Renal pelvis (tissue), 12 donors: Measurements from ENCODE around the gene TMUB1. TPM values are rescaled to one million over a fixed set of nuclear protein-coding genes. Genes with fewer than 3 reads are reported as not detected.
A peak's percentile ranks its signal among the peaks of the same experiment; 100 is the strongest.

ENCODE experiments used
- DNase-seq: peaks from one replicate; pipeline ENCODE4 v3.0.0-alpha.2; 2013
- long read RNA-seq, 16 experiments: transcript quantifications; one replicate each; lab custom pipeline, GENCODE V29; 2026
- polyA plus RNA-seq, 3 donors: library from polyadenylated mRNA; unstranded; fragments of 120-200 nt; gene quantifications; one replicate each; pipeline ENCODE4 v1.2.1, GENCODE V29; 2013; ENCODE audit not compliant: insufficient read length in 3 of 3

The TMUB1 gene
- 10 to 100 TPM; 31.3 to 45.2 (median 39.3) TPM for polyA plus RNA-seq
- long read RNA-seq, donor 1, transcript TMUB1-201 (3 exons, 1,353 nt) = minor isoform, 12 of 30 reads
- long read RNA-seq, donor 1, transcript TMUB1-203 (2 exons, 1,549 nt) = major isoform, 14 of 30 reads
- long read RNA-seq, donor 1, partial matches to known transcripts = 0 of 30 reads
- long read RNA-seq, donor 1, other reads (novel, unspliced or antisense) = 0 of 30 reads
- long read RNA-seq, donor 2, transcript TMUB1-203 (2 exons, 1,549 nt) = minor isoform, 20 of 42 reads
- long read RNA-seq, donor 2, transcript TMUB1-201 (3 exons, 1,353 nt) = major isoform, 21 of 42 reads
- long read RNA-seq, donor 2, partial matches to known transcripts = 0 of 42 reads
- long read RNA-seq, donor 2, other reads (novel, unspliced or antisense) = 0 of 42 reads
- long read RNA-seq, donor 3, transcript TMUB1-203 (2 exons, 1,549 nt) = minor isoform, 15 of 31 reads
- long read RNA-seq, donor 3, transcript TMUB1-201 (3 exons, 1,353 nt) = major isoform, 16 of 31 reads
- long read RNA-seq, donor 3, partial matches to known transcripts = 0 of 31 reads
- long read RNA-seq, donor 3, other reads (novel, unspliced or antisense) = 0 of 31 reads
- long read RNA-seq, donor 4, transcript TMUB1-201 (3 exons, 1,353 nt) = major isoform, 16 of 27 reads
- long read RNA-seq, donor 4, transcript TMUB1-203 (2 exons, 1,549 nt) = minor isoform, 11 of 27 reads
- long read RNA-seq, donor 4, partial matches to known transcripts = 0 of 27 reads
- long read RNA-seq, donor 4, other reads (novel, unspliced or antisense) = 0 of 27 reads
- long read RNA-seq, donor 5, transcript TMUB1-201 (3 exons, 1,353 nt) = major isoform, 9 of 14 reads
- long read RNA-seq, donor 5, partial matches to known transcripts = 0 of 14 reads
- long read RNA-seq, donor 5, other reads (novel, unspliced or antisense) = 0 of 14 reads
- long read RNA-seq, donor 6, transcript TMUB1-203 (2 exons, 1,549 nt) = minor isoform, 8 of 34 reads
- long read RNA-seq, donor 6, transcript TMUB1-201 (3 exons, 1,353 nt) = major isoform, 19 of 34 reads
- long read RNA-seq, donor 6, partial matches to known transcripts = 7 of 34 reads
- long read RNA-seq, donor 6, other reads (novel, unspliced or antisense) = 0 of 34 reads
- long read RNA-seq, donor 7, transcript TMUB1-203 (2 exons, 1,549 nt) = minor isoform, 13 of 39 reads
- long read RNA-seq, donor 7, transcript TMUB1-201 (3 exons, 1,353 nt) = major isoform, 20 of 39 reads
- long read RNA-seq, donor 7, partial matches to known transcripts = 6 of 39 reads
- long read RNA-seq, donor 7, other reads (novel, unspliced or antisense) = 0 of 39 reads
- long read RNA-seq, donor 8, transcript TMUB1-203 (2 exons, 1,549 nt) = major isoform, 5 of 8 reads
- long read RNA-seq, donor 8, partial matches to known transcripts = 0 of 8 reads
- long read RNA-seq, donor 8, other reads (novel, unspliced or antisense) = 0 of 8 reads
- long read RNA-seq, donor 9, transcript TMUB1-201 (3 exons, 1,353 nt) = major isoform, 17 of 34 reads
- long read RNA-seq, donor 9, transcript TMUB1-203 (2 exons, 1,549 nt) = minor isoform, 15 of 34 reads
- long read RNA-seq, donor 9, partial matches to known transcripts = 0 of 34 reads
- long read RNA-seq, donor 9, other reads (novel, unspliced or antisense) = 0 of 34 reads
- long read RNA-seq, donor 10, transcript TMUB1-203 (2 exons, 1,549 nt) = minor isoform, 9 of 24 reads
- long read RNA-seq, donor 10, transcript TMUB1-201 (3 exons, 1,353 nt) = major isoform, 14 of 24 reads
- long read RNA-seq, donor 10, partial matches to known transcripts = 0 of 24 reads
- long read RNA-seq, donor 10, other reads (novel, unspliced or antisense) = 0 of 24 reads
- long read RNA-seq, donor 11, transcript TMUB1-201 (3 exons, 1,353 nt) = major isoform, 9 of 12 reads
- long read RNA-seq, donor 11, partial matches to known transcripts = 0 of 12 reads
- long read RNA-seq, donor 11, other reads (novel, unspliced or antisense) = 0 of 12 reads
- long read RNA-seq, donor 12, transcript TMUB1-203 (2 exons, 1,549 nt) = minor isoform, 11 of 39 reads
- long read RNA-seq, donor 12, transcript TMUB1-201 (3 exons, 1,353 nt) = major isoform, 25 of 39 reads
- long read RNA-seq, donor 12, partial matches to known transcripts = 0 of 39 reads
- long read RNA-seq, donor 12, other reads (novel, unspliced or antisense) = 0 of 39 reads
- long read RNA-seq, donor 13, transcript TMUB1-201 (3 exons, 1,353 nt) = major isoform, 8 of 15 reads
- long read RNA-seq, donor 13, transcript TMUB1-203 (2 exons, 1,549 nt) = minor isoform, 6 of 15 reads
- long read RNA-seq, donor 13, partial matches to known transcripts = 0 of 15 reads
- long read RNA-seq, donor 13, other reads (novel, unspliced or antisense) = 0 of 15 reads
- long read RNA-seq, donor 14, transcript TMUB1-203 (2 exons, 1,549 nt) = minor isoform, 15 of 57 reads
- long read RNA-seq, donor 14, transcript TMUB1-201 (3 exons, 1,353 nt) = major isoform, 34 of 57 reads
- long read RNA-seq, donor 14, partial matches to known transcripts = 6 of 57 reads
- long read RNA-seq, donor 14, other reads (novel, unspliced or antisense) = 0 of 57 reads
- long read RNA-seq, donor 15, transcript TMUB1-201 (3 exons, 1,353 nt) = major isoform, 29 of 49 reads
- long read RNA-seq, donor 15, transcript TMUB1-203 (2 exons, 1,549 nt) = minor isoform, 18 of 49 reads
- long read RNA-seq, donor 15, partial matches to known transcripts = 0 of 49 reads
- long read RNA-seq, donor 15, other reads (novel, unspliced or antisense) = 0 of 49 reads
- long read RNA-seq, donor 16, transcript TMUB1-203 (2 exons, 1,549 nt) = minor isoform, 14 of 40 reads
- long read RNA-seq, donor 16, transcript TMUB1-201 (3 exons, 1,353 nt) = major isoform, 18 of 40 reads
- long read RNA-seq, donor 16, partial matches to known transcripts = 8 of 40 reads
- long read RNA-seq, donor 16, other reads (novel, unspliced or antisense) = 0 of 40 reads

GRCh38 chr7:151083071-151083823, at the start of gene TMUB1:
Gene TMUB1 (minus strand): TSS chr7:151083493. CDS start chr7:151082563, 930 bp downstream.
- no peak for DNase-seq

- no peak for DNase-seq
These were observed 49.3 kb upstream of the TMUB1 start for GRCh38 chr7:151132461-151133205.

GRCh38 chr7:151131592-151132293, 48.5 kb upstream of the TMUB1 start:
- DNase-seq = peak; percentile 57

DNA sequence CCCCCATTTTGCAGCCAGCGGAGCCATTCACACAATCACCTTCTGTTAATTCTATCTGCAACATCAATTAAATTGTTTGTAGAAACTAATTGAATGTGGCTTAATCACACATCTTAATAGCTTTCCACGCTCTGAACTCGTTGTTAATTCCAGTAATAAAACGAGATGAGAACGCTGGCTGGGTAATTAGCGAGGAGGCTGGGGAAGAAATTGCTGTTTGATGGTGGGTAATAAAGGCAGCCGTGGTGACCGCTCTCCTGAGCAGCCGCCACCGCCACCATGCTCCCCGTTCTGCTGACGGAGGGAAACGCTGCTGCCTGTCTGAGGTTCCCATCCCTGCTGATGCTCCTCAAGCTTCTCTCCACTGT, 47.9 kb upstream of the TMUB1 start:
- no peak for DNase-seq

GRCh38 chr7:151130741-151131157, 47.5 kb upstream of the TMUB1 start:
- DNase-seq = no peak

GRCh38 chr7:151129960-151130591, 46.8 kb upstream of the TMUB1 start:
- no peak for DNase-seq

DNA sequence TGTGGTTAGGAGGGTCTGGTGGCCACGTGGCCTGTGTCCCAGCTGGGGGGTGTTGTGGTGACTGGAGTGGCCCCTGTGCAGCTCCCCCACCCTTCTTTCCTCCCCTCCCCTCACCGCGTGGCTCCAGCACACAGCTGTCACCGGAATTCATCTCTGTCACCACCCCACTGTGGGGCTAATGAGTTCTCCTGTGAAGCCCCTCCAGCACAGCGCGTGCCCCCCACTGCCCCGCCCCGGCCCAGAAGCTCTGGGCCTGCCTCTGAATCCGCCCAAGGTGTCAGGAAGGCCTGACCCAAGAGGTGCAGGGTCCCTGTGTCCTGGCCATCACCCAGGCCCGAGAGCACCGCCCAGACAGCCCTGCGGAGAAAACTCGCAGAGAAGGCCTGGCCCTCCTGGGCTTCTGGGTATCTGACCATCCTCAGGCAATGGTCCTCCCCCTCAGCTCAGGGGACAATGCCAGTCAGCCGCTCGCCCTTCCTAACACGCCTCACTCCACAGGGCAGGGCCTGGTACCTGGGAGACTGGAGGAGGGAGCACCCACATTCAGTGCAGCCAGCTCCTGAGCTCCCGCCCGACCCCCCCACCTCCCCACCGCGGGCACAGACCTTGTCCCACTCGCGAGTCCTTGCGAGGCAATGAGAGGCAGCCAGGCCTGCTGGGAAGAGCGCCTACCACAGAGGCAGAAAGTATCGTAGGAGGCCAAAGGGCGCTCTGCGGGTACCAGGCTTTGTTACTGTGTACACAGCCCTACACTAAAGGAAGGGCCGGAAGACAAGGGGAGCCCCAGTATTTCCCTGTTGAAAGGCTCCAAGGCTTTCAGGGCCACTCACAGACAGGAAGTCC, 46.0 kb upstream of the TMUB1 start:
- DNase-seq = no peak

GRCh38 chr7:151128716-151129115, 45.4 kb upstream of the TMUB1 start:
- DNase-seq = no peak

DNA sequence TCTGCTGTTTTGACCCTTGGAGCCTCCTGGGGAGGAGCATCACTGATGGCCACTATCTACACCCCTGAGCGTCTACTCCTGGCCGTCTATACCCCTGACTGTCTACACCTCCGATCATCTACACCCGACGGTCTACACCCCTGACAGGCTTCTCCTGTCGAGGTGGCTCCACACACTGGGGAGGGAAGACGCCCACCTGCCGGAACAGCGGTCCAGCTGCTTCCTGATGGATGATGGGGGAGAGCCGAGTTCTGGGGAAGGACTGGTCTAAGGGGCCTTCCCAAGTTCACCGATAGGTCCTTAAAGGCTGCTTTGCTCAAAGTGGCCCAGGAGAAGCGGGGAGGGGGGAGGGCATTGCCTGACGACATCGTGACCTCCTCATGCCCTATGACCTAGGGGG, 44.9 kb upstream of the TMUB1 start:
- DNase-seq = no peak

GRCh38 chr7:151126491-151127137, 43.3 kb upstream of the TMUB1 start:
- DNase-seq = no peak

DNA sequence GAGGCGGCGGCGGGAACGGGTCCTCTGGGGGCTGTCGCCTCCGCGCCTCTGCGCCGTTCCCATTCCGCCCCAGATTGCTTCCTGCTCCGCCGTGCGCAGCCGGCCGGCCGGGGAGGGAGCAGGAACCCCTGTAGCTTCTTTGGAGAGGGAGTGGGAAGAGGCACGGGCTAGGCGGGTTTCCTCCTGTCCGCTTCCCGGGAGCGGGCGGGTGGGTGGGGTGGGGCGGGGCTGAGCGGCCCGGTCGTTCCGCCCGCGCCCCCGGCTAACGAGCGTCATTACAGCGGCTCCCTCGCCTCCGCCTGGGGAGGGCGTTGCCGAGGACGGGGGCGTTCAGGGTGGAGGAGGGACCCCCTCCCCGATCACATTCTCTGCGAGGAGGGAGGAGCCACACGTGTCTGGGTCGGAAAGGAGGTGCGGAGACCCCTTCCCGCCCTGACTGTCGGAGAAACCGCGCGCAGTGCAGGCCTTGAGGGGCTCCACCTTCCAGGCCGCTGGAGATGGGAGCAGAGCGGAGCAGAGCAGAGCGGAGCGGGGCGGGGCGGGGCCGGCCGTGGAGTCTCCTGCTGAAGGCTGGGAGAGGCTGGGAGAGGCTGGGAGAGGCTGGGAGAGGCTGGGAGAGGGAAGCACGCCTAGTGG, 42.7 kb upstream of the TMUB1 start:
- no peak for DNase-seq

DNA sequence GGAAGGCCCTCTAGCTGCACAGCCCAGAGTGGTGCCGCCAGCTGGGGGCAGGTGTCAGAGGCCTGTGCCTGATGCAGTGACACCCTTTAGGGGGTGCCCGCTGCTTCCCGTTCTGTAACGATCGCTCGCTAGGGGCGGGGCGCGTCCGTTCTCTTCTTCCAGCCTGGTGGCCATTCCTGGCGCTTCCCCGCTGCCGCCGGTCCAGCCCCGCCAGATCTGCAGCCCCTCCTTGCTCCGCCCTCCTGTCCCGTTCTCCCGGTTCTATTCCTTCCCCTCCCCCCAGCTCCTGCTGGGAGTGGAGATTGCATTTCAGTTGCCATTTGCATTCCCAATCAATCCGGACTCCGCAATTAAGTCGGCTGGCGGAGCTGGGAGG, 42.2 kb upstream of the TMUB1 start:
- peak; percentile 45 for DNase-seq

DNA sequence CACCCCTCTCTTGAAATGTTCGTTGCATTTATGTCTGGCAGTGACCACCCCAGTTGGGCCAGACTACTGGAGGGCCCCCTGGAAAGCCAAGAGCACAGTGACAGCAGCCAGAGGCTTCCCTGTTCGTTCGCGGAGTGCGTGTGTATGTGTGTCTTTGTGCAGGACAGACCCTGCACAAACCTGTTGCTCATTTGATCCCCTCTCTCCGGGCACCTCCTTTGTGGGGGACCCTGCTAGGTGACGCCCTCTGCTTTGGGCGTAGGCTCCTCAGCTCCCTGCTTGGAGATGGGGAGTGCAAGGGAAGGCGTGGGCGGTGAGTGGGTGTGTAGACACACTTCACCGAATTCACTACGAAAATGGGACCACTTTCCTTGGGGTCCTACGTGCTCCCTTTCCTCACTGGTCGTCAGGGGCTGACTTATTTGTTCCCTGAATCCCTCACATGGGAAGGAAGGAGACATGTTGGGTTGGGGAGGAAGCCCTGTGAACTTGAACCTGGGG, 41.7 kb upstream of the TMUB1 start:
- no peak for DNase-seq
